ENCODE data around the gene MOV10L1. TPM values are rescaled to one million over a fixed set of nuclear protein-coding genes. Genes with fewer than 3 reads are reported as not detected.

Gene MOV10L1
- total RNA-seq, 4 donors from 2014 or later = 0.33 to 1.5 (median 1.0) TPM

DNA sequence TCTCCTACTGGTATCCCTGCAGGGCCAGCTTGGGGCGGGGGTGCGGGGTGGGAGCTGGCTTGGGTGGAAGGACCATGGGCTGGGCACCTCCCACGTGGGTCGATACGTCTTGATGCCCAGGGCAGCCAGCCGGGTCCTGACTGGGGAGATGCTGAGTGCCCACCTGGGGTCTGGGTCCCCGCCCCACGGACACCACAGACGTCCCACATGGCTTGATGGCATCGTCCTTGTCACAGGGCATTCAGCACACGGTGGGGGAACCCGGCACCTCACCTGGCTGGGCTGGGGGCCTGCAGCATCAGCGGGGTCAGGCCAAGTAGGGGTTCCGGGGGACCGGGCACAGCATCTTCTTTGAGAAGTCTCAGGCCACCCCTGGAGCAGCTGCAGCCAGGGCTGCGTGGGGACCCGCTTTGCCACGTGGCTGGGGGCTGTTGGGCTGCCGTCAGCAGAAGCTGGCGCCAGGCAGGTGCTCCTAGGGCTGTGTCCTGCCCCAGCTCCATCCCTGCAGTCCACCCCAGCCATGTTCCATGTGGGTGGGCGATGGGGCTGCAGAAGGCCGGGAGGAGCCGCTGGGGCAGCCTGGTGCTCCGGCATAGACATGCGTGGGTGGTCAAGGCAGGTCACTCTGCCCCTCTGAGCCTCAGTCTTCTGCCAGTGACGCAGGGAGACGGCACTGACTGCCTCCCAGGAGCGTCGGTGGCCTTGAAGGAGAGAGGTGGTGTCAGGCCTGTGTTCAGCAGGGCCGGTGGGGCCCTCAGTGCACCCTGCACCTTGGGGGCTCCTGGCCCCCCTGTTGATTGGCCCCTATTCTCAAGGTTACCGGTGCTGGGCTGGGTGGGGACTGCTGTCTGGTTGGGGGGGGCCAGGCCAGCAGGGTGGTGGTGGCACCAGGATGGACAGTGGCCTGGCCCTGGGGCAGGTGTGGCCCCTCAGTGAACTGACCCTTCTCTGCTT is 119.4 kb downstream of the MOV10L1 start:
- no peak overlapping the region for H3K27ac ChIP-seq
- H3K4me1 ChIP-seq = no peaks in the 10 kb centered on the region
- H3K36me3 ChIP-seq = peaks cover 24 to 30% of the 10 kb centered on the region in 2 donors
- no peaks in the 10 kb centered on the region for H3K27me3 ChIP-seq
- no peak overlapping the region for H3K4me3 ChIP-seq (replicated peaks in 1 of 3)
- DNase-seq = no peak
- intact Hi-C loops (cut with DNase I) = no loop called here
- no peak for TF ChIP-seq POLR2A (IDR thresholded peaks at IDR 0.05)
- TF ChIP-seq, protein P1, sequence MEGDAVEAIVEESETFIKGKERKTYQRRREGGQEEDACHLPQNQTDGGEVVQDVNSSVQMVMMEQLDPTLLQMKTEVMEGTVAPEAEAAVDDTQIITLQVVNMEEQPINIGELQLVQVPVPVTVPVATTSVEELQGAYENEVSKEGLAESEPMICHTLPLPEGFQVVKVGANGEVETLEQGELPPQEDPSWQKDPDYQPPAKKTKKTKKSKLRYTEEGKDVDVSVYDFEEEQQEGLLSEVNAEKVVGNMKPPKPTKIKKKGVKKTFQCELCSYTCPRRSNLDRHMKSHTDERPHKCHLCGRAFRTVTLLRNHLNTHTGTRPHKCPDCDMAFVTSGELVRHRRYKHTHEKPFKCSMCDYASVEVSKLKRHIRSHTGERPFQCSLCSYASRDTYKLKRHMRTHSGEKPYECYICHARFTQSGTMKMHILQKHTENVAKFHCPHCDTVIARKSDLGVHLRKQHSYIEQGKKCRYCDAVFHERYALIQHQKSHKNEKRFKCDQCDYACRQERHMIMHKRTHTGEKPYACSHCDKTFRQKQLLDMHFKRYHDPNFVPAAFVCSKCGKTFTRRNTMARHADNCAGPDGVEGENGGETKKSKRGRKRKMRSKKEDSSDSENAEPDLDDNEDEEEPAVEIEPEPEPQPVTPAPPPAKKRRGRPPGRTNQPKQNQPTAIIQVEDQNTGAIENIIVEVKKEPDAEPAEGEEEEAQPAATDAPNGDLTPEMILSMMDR (IDR thresholded peaks at IDR 0.05) = no peak
- WGBS, 2 donors = 73 to 93% methylated on average over 3 to 14 of the region's 31 CpGs
- no peaks in the 10 kb centered on the region for H3K9me3 ChIP-seq

DNA sequence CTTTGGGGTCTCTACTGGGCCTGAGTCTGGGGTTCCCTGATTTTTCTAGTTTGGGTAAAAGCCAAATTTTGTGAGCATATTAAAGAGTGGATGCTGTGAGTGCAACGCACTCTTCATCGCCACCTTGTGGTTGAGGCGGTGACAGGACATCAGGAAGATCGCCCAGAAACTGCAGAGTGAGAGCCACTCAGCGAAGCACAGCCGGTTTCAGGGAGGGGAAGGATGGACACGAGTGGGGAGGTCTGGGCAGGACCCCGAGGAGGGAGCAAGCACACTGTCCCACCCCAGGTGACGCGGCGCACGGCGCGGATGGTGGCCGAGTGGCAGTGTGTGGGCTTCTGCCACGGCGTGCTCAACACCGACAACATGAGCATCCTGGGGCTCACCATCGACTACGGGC is 120.1 kb downstream of the MOV10L1 start:
- H3K4me3 ChIP-seq (replicated peaks in 1 of 3) = no peak overlapping the region
- intact Hi-C loops (cut with DNase I) = loop anchor here (2.0 to 10.0 kb wide), 2 partner anchors 61 to 285 kb away; no protein-coding TSS in a partner anchor
- H3K9me3 ChIP-seq = no peaks in the 10 kb centered on the region
- peaks cover 24 to 30% of the 10 kb centered on the region in 2 donors for H3K36me3 ChIP-seq
- no peak overlapping the region for H3K27ac ChIP-seq
- no peak for TF ChIP-seq POLR2A (IDR thresholded peaks at IDR 0.05)
- TF ChIP-seq, protein P1 (IDR thresholded peaks at IDR 0.05) = peak; percentile 72 to 87 (median 79)
- 53 to 64% methylated on average over 15 to 20 of the region's 20 CpGs for WGBS, 2 donors
- DNase-seq = peak; percentile 69 to 74
- no peaks in the 10 kb centered on the region for H3K27me3 ChIP-seq
- H3K4me1 ChIP-seq = no peaks in the 10 kb centered on the region

DNA sequence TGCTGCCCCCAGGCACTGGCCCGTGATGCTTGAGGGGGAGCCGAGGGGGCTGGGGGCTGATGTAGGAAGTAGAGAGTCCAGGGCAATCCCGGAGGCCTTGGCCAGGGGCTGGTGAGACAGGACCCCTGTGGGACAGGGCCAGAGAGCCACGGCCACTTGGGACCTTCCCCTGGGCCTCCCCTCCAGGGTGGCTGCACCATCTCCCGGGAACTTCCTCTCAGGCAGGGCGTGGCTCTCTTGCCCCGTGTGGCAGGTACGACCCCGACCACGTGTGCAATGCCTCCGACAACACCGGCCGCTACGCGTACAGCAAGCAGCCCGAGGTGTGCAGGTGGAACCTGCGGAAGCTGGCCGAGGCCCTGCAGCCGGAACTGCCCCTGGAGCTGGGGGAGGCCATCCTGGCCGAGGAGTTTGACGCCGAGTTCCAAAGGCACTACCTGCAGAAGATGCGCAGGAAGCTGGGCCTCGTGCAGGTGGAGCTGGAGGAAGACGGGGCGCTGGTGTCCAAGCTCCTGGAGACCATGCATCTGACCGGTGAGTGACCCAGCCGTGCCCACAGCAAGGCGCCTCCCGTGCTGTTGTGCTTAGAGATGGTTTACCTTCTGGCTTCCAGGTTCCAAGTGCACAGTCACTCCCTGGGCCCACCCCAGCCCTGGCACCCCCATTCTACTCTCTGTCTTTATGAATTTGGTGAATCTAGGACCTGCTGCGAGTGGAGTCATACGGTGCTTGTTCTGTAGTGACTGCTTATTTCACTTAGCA is 120.8 kb downstream of the MOV10L1 start:
- Histone ChIP-seq H3K9me3 (no peaks in the 10 kb centered on the region), H3K36me3 (peaks cover 25 to 31% of the 10 kb centered on the region in 2 donors), H3K27me3 (no peaks in the 10 kb centered on the region), H3K4me1 (no peaks in the 10 kb centered on the region), H3K27ac (no peak overlapping the region), H3K4me3 (replicated peaks in 1 of 3) (no peak overlapping the region)
- 96 to 98% methylated on average over 5 to 27 of the region's 32 CpGs for WGBS, 2 donors
- TF ChIP-seq POLR2A (IDR thresholded peaks at IDR 0.05) = no peak
- TF ChIP-seq, protein P1 (IDR thresholded peaks at IDR 0.05) = no peak
- no peak for DNase-seq
- intact Hi-C loops (cut with DNase I) = loop anchor here (2.0 to 10.0 kb wide), 2 partner anchors 62 to 286 kb away; no protein-coding TSS in a partner anchor

DNA sequence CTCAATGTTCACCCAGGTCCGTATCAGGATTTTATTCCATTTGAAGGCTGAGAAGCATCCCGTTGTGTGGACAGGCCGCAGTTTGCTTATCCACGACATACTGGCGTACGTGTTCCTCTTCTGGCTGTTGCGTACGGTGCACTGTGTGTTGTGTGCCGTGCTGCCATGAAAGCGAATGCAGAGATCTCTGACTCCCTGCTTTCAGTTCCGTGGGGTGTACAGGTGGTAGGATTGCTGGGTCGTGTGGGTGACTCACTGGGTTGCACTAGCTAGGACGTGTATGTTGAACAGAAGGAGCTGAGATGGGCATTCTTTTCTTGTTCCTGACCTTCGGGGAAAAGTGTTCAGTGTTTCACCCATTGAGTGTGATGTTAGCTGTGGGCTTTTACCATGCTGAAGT is 121.3 kb downstream of the MOV10L1 start:
- intact Hi-C loops (cut with DNase I) = loop anchor here (2.0 to 10.0 kb wide), 2 partner anchors 62 to 286 kb away; no protein-coding TSS in a partner anchor
- Histone ChIP-seq H3K36me3 (peaks cover 31 to 37% of the 10 kb centered on the region in 2 donors), H3K4me1 (no peaks in the 10 kb centered on the region), H3K9me3 (no peaks in the 10 kb centered on the region), H3K27me3 (no peaks in the 10 kb centered on the region), H3K27ac (no peak overlapping the region), H3K4me3 (replicated peaks in 1 of 3) (no peak overlapping the region)
- WGBS, 2 donors = 91 to 95% methylated on average over 14 of the region's 14 CpGs
- no peak for DNase-seq
- TF ChIP-seq, protein P1 (IDR thresholded peaks at IDR 0.05) = no peak
- no peak for TF ChIP-seq POLR2A (IDR thresholded peaks at IDR 0.05)

Other genes with a start within 250 kb of the MOV10L1 start
- 10 to 100 TPM in 3 of 4 donors, 1 to 10 TPM in 1; 9.4 to 15.8 (median 10.1) TPM for gene ZBED4, start 236.2 kb upstream of the MOV10L1 start, total RNA-seq
- gene ALG12, start 171.6 kb upstream of the MOV10L1 start, total RNA-seq = 10 to 100 TPM; 25.5 to 60.5 (median 52.2) TPM
- 100 to 1,000 TPM in 3 of 4 donors, 10 to 100 TPM in 1; 50.3 to 244 (median 154) TPM for gene CRELD2, start 171.4 kb upstream of the MOV10L1 start, total RNA-seq
- 100 to 1,000 TPM in 1 of 4 donors, 10 to 100 TPM in 3; 45.4 to 108 (median 73.2) TPM for gene PIM3, start 129.2 kb upstream of the MOV10L1 start, total RNA-seq
- not detected for gene IL17REL, start 77.2 kb upstream of the MOV10L1 start, total RNA-seq
- not detected for gene TTLL8, start 31.7 kb upstream of the MOV10L1 start, total RNA-seq
- gene MLC1, start 4.6 kb upstream of the MOV10L1 start, total RNA-seq = under 1 TPM in 1 of 4 donors, not detected in 3; 0.11 TPM
- gene PANX2, start 80.7 kb downstream of the MOV10L1 start, total RNA-seq = 10 to 100 TPM in 3 of 4 donors, 1 to 10 TPM in 1; 9.0 to 12.1 (median 10.9) TPM
- gene TRABD, start 95.9 kb downstream of the MOV10L1 start, total RNA-seq = 10 to 100 TPM; 26.6 to 51.9 (median 31.5) TPM
- 10 to 100 TPM; 20.7 to 50.6 (median 31.0) TPM for gene SELENOO, start 111.0 kb downstream of the MOV10L1 start, total RNA-seq
- 100 to 1,000 TPM in 1 of 4 donors, 10 to 100 TPM in 3; 64.6 to 102 (median 80.3) TPM for gene TUBGCP6, start 155.0 kb downstream of the MOV10L1 start, total RNA-seq
- gene HDAC10, start 161.3 kb downstream of the MOV10L1 start, total RNA-seq = 10 to 100 TPM; 31.4 to 42.7 (median 32.5) TPM
- gene MAPK12, start 171.7 kb downstream of the MOV10L1 start, total RNA-seq = 1 to 10 TPM; 3.1 to 5.1 (median 3.7) TPM
- gene MAPK11, start 180.4 kb downstream of the MOV10L1 start, total RNA-seq = 1 to 10 TPM; 2.8 to 4.7 (median 4.0) TPM
- 100 to 1,000 TPM; 143 to 266 (median 215) TPM for gene PLXNB2, start 217.6 kb downstream of the MOV10L1 start, total RNA-seq
- 10 to 100 TPM in 2 of 4 donors, 1 to 10 TPM in 2; 4.3 to 14.3 (median 9.3) TPM for gene DENND6B, start 237.0 kb downstream of the MOV10L1 start, total RNA-seq

Measured in thyroid gland (tissue), 4 donors.